HG03469 (cell line): ENCODE measurements around the gene RPAP3.

Experiments
- ATAC-seq: cut with Tn5 transposase; IDR thresholded peaks from one replicate; pipeline ENCODE4 v1.9.1; 2021; ENCODE audit warnings: mild to moderate bottlenecking, moderate library complexity, moderate number of reproducible peaks; ENCODE audit not compliant: unreplicated experiment

RPAP3 gene

GRCh38 chr12:47611906-47612305, 93.9 kb downstream of the RPAP3 start:
- ATAC-seq, result no peak
